BLaER1 (cell line): ENCODE data around the gene BBS2.

Experiments
- H3K27ac ChIP-seq: shearing (Covaris generic); formaldehyde crosslinking; 2 replicates; pipeline ENCODE4 v1.8.1; 2022
- H3K27me3 ChIP-seq: shearing (Covaris generic); formaldehyde crosslinking; 2 replicates; pipeline ENCODE4 v1.8.1; 2022
- H3K36me3 ChIP-seq: shearing (Covaris generic); formaldehyde crosslinking; 2 replicates; pipeline ENCODE4 v1.8.1; 2022
- H3K4me1 ChIP-seq: shearing (Covaris generic); formaldehyde crosslinking; 2 replicates; pipeline ENCODE4 v1.8.1; 2022
- H3K4me2 ChIP-seq: shearing (Covaris generic); formaldehyde crosslinking; 2 replicates; pipeline ENCODE4 v1.8.1; 2022
- H3K4me3 ChIP-seq: shearing (Covaris generic); formaldehyde crosslinking; 2 replicates; pipeline ENCODE4 v1.8.1; 2022
- H3K9ac ChIP-seq: shearing (Covaris generic); formaldehyde crosslinking; 2 replicates; pipeline ENCODE4 v1.8.1; 2022
- H3K9me3 ChIP-seq: shearing (Covaris generic); formaldehyde crosslinking; 2 replicates; pipeline ENCODE4 v1.8.1; 2022
- H4K20me1 ChIP-seq: shearing (Covaris generic); formaldehyde crosslinking; 2 replicates; pipeline ENCODE4 v1.8.1; 2022
- Cebpa-rat ChIP-seq: shearing (Covaris generic); IDR thresholded peaks from 2 replicates; pipeline ENCODE4 v1.8.1; 2022

The BBS2 gene

GRCh38 chr16:56549744-56550385 lies 30.0 kb upstream of the BBS2 start:
- no peaks in the 10 kb centered on the region for H3K9me3 ChIP-seq
- no peak overlapping the region for H3K27ac ChIP-seq
- H3K27me3 ChIP-seq: no peaks in the 10 kb centered on the region
- H3K36me3 ChIP-seq: no peaks in the 10 kb centered on the region
- TF ChIP-seq Cebpa-rat: no peak
- H3K4me1 ChIP-seq: peaks cover 39% of the 10 kb centered on the region
- no peak overlapping the region for H3K9ac ChIP-seq
- no peak overlapping the region for H3K4me2 ChIP-seq
- H3K4me3 ChIP-seq: no peak overlapping the region
- H4K20me1 ChIP-seq: no peaks in the 10 kb centered on the region

GRCh38 chr16:56549161-56549560 lies 29.3 kb upstream of the BBS2 start:
- H3K36me3 ChIP-seq: no peaks in the 10 kb centered on the region
- no peak overlapping the region for H3K4me2 ChIP-seq
- no peak overlapping the region for H3K4me3 ChIP-seq
- H3K27ac ChIP-seq: no peak overlapping the region
- H4K20me1 ChIP-seq: no peaks in the 10 kb centered on the region
- H3K9me3 ChIP-seq: no peaks in the 10 kb centered on the region
- H3K4me1 ChIP-seq: peaks cover 39% of the 10 kb centered on the region
- H3K27me3 ChIP-seq: no peaks in the 10 kb centered on the region
- no peak for TF ChIP-seq Cebpa-rat
- H3K9ac ChIP-seq: no peak overlapping the region

GRCh38 chr16:56547949-56548567 lies 28.2 kb upstream of the BBS2 start:
- peaks cover 31% of the 10 kb centered on the region for H3K4me1 ChIP-seq
- TF ChIP-seq Cebpa-rat: no peak
- H3K36me3 ChIP-seq: no peaks in the 10 kb centered on the region
- no peak overlapping the region for H3K27ac ChIP-seq
- no peaks in the 10 kb centered on the region for H4K20me1 ChIP-seq
- H3K4me2 ChIP-seq: peak overlapping the region; percentile 59
- H3K9ac ChIP-seq: no peak overlapping the region
- no peak overlapping the region for H3K4me3 ChIP-seq
- no peaks in the 10 kb centered on the region for H3K27me3 ChIP-seq
- no peaks in the 10 kb centered on the region for H3K9me3 ChIP-seq

- Histone ChIP-seq H3K4me1 (peaks cover 24% of the 10 kb centered on the region), H3K27me3 (no peaks in the 10 kb centered on the region), H3K9ac (no peak overlapping the region), H3K36me3 (no peaks in the 10 kb centered on the region), H3K27ac (no peak overlapping the region), H3K4me3 (no peak overlapping the region), H4K20me1 (no peaks in the 10 kb centered on the region), H3K9me3 (no peaks in the 10 kb centered on the region), H3K4me2 (peak overlapping the region; percentile 59)
- TF ChIP-seq Cebpa-rat: no peak
Measured at GRCh38 chr16:56547120-56547948, 27.5 kb upstream of the BBS2 start.

- no peak overlapping the region for H3K27ac ChIP-seq
Measured at GRCh38 chr16:56542039-56542438, 22.2 kb upstream of the BBS2 start.

GRCh38 chr16:56539656-56540055 lies 19.8 kb upstream of the BBS2 start:
- Histone ChIP-seq H3K4me2 (no peak overlapping the region), H3K4me3 (no peak overlapping the region), H3K9ac (no peak overlapping the region), H3K4me1 (no peaks in the 10 kb centered on the region), H3K9me3 (no peaks in the 10 kb centered on the region), H4K20me1 (no peaks in the 10 kb centered on the region), H3K27me3 (no peaks in the 10 kb centered on the region), H3K36me3 (no peaks in the 10 kb centered on the region), H3K27ac (no peak overlapping the region)
- no peak for TF ChIP-seq Cebpa-rat

More at GRCh38 chr16:56542039-56542438, 22.2 kb upstream of the BBS2 start:
- H3K9ac ChIP-seq: no peak overlapping the region
- no peaks in the 10 kb centered on the region for H3K36me3 ChIP-seq
- no peak overlapping the region for H3K4me2 ChIP-seq
- H3K4me1 ChIP-seq: peaks cover under 1% of the 10 kb centered on the region; the same call in 1 of the 2 replicates
- no peak overlapping the region for H3K4me3 ChIP-seq
- H4K20me1 ChIP-seq: no peaks in the 10 kb centered on the region
- H3K27me3 ChIP-seq: no peaks in the 10 kb centered on the region
- TF ChIP-seq Cebpa-rat: no peak
- no peaks in the 10 kb centered on the region for H3K9me3 ChIP-seq

- Histone ChIP-seq H3K27ac (no peak overlapping the region), H3K9me3 (no peaks in the 10 kb centered on the region), H3K4me1 (no peaks in the 10 kb centered on the region), H3K27me3 (no peaks in the 10 kb centered on the region), H4K20me1 (no peaks in the 10 kb centered on the region), H3K9ac (no peak overlapping the region), H3K4me2 (no peak overlapping the region), H3K4me3 (no peak overlapping the region), H3K36me3 (no peaks in the 10 kb centered on the region)
- TF ChIP-seq Cebpa-rat: no peak
Measured at GRCh38 chr16:56538331-56538730, 18.5 kb upstream of the BBS2 start.

GRCh38 chr16:56534847-56535383 lies 15.1 kb upstream of the BBS2 start:
- Histone ChIP-seq H4K20me1 (no peaks in the 10 kb centered on the region), H3K9ac (no peak overlapping the region), H3K27me3 (no peaks in the 10 kb centered on the region), H3K4me3 (no peak overlapping the region), H3K36me3 (no peaks in the 10 kb centered on the region), H3K27ac (no peak overlapping the region), H3K4me1 (no peaks in the 10 kb centered on the region), H3K9me3 (no peaks in the 10 kb centered on the region), H3K4me2 (no peak overlapping the region)
- no peak for TF ChIP-seq Cebpa-rat

GRCh38 chr16:56532714-56533113 lies 12.9 kb upstream of the BBS2 start:
- Histone ChIP-seq H3K9ac (no peak overlapping the region), H3K36me3 (no peaks in the 10 kb centered on the region), H3K4me1 (no peaks in the 10 kb centered on the region), H3K4me2 (no peak overlapping the region), H3K27me3 (no peaks in the 10 kb centered on the region), H4K20me1 (no peaks in the 10 kb centered on the region), H3K9me3 (no peaks in the 10 kb centered on the region), H3K27ac (no peak overlapping the region), H3K4me3 (no peak overlapping the region)
- no peak for TF ChIP-seq Cebpa-rat

GRCh38 chr16:56530872-56531271 lies 11.0 kb upstream of the BBS2 start:
- H3K4me3 ChIP-seq: no peak overlapping the region
- no peak for TF ChIP-seq Cebpa-rat
- no peaks in the 10 kb centered on the region for H3K27me3 ChIP-seq

More at GRCh38 chr16:56530872-56531271, 11.0 kb upstream of the BBS2 start:
- H3K9me3 ChIP-seq: no peaks in the 10 kb centered on the region
- no peaks in the 10 kb centered on the region for H4K20me1 ChIP-seq
- H3K27ac ChIP-seq: no peak overlapping the region
- no peak overlapping the region for H3K9ac ChIP-seq
- no peaks in the 10 kb centered on the region for H3K4me1 ChIP-seq
- no peaks in the 10 kb centered on the region for H3K36me3 ChIP-seq
- no peak overlapping the region for H3K4me2 ChIP-seq
